ENCODE data around the gene CCNO.
A peak's percentile ranks its signal among the peaks of the same experiment; 100 is the strongest.

The CCNO gene, protein sequence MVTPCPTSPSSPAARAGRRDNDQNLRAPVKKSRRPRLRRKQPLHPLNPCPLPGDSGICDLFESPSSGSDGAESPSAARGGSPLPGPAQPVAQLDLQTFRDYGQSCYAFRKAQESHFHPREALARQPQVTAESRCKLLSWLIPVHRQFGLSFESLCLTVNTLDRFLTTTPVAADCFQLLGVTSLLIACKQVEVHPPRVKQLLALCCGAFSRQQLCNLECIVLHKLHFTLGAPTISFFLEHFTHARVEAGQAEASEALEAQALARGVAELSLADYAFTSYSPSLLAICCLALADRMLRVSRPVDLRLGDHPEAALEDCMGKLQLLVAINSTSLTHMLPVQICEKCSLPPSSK

DNA sequence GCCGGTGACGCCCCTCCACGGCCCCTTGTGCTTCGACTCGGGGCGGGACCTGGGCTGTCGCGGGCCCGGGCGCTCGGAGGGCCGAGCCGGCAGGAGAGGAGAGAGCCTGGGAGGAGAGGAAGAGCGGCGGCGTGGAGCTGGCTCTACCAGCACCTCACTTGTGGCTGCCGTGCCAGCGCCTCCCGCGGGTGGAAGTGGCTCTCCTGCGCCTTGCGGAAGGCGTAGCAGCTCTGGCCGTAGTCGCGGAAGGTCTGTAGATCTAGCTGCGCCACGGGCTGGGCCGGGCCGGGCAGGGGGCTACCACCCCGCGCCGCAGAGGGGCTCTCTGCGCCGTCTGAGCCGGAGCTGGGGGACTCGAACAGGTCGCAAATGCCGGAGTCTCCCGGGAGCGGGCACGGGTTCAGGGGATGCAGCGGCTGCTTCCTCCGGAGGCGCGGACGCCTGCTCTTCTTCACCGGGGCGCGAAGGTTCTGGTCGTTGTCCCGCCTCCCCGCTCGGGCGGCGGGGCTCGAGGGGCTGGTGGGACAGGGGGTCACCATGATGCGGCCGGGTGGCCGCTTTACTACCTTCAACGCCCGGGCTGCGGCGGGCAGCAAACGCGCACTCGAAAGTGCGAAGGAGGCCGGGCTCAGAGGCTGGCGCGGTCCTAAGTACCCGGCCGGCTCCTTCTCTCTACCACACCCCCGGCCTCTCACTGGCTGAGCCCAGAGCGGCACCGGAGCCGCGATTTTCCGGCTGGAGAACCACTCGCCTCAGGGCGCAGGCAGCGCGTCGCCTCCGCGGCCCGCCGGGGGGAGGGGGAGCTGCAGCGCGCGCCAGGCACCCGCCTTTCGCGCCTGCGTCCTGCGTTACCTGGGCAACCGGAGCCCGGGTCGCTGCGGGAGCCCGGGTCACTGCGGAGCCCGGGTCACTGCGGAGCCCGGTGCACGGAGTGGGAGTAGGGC lies at the start of gene CCNO:
Gene CCNO, minus strand, starts transcription at position 624 of the 944 bp plus-strand sequence. Its CDS starts 85 bp downstream, at position 539.
- peak; percentile 75 for DNase-seq

DNA sequence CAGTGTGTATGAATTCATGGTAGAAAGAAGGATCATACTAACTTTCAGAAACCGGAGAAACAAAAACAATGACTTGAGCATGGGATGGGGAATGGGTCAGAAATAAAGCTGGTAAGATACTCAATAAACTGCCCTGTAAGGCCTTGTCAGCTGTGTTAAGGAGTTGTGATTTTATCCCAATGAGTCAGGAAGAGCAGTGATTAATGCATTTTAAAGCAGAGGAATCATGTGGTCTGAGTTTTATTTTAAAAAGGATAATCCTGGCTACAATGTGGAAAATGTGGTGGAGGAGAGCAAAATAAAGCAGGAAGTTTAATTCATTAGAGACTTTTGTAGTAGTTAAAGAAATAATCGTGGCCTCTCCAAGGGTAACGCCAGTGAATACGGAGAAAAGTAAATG lies 45.4 kb upstream of the CCNO start:
- DNase-seq, result no peak

DNA sequence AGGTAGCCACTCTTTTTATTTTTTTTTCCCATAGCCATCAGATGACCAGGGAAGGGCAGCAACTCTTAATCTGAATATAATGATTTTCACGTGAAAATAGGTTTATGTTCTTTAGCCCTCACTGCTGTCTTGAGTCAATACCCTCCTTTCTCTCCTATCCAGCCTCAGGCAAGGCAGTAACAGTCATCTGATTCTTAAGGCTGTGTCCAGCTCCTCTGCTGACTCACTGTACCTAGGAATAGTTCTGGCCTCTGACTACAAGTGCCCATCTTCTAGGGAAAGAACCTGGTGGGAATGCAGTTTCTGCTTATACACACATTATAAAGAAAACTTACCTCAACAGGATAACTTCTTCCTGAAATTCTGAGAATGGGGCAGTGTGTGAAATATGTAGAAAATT lies 43.4 kb upstream of the CCNO start:
- no peak for DNase-seq

- DNase-seq, result no peak
These were observed 24.9 kb upstream of the CCNO start for GRCh38 chr5:55258339-55258738.

- no peak for DNase-seq
These were observed 21.4 kb upstream of the CCNO start for GRCh38 chr5:55254802-55255201.

DNA sequence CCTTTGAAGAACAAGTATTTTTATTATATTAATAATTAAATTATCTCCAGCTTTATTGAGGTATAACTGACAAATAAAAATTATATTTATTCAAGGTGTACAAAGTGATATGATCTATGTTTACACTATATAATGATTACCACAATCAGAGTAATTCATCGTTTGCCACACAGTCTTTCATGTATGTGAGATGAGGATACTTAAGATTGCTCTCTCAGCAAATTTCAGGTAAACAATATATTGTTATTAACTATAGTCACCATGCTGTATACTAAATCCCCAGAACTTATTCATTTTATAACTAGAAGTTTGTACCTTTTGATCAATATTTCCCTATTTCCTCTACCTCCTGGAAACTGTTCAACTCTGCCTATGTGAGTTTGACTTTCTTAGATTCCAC lies 16.7 kb upstream of the CCNO start:
- DNase-seq, result no peak

DNA sequence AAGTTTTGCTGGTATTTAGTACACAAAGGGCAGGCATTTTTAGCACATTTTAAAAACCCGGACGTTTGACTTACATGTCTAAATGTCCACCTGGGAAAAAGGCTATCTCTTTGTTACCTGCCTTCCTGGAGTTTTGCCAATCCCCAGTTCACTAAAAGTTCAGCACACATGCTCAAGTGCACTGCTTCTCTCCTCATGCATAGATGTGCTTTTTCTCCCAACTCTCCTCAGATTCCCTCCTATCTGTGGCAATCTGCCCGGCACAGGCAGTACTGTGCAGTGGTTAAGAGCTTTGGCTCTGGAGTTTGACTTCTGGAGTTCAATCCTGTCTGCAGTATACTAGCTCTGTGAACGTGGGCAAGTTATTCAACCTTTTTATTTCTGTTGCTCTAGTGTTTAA lies 8.3 kb upstream of the CCNO start:
- DNase-seq, result no peak

GRCh38 chr5:55236800-55237199 lies 3.4 kb upstream of the CCNO start:
- no peak for DNase-seq

DNA sequence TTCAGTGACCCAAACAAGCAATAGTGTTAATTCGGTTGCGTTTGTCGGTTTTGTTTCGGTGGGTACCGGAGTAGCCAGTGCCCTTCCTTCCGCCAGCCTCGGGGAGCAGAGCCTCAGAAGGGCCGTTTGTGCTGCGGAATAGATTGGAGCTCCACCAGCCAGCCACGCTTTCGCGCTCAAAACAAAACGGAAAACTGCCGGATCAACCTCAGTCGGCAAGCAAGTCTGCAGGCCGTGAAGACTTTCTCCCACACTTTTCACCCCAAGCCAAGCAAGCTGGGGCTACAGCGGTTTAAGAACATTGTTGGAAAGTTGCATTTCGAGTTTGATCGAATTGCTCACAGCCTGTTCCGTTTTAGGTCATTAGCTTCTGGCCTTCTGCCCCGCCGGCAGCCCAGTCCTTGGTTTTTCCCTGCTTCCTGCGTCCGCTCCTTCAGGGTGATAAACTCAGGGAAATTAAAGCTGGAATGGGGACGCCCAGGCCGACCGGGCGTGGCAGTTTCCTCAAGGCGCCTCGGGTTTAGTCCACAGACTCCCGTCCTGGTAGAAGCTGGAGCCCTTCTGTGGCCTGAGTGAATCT lies 803 bp upstream of the CCNO start:
- DNase-seq, result peak; percentile 24

DNA sequence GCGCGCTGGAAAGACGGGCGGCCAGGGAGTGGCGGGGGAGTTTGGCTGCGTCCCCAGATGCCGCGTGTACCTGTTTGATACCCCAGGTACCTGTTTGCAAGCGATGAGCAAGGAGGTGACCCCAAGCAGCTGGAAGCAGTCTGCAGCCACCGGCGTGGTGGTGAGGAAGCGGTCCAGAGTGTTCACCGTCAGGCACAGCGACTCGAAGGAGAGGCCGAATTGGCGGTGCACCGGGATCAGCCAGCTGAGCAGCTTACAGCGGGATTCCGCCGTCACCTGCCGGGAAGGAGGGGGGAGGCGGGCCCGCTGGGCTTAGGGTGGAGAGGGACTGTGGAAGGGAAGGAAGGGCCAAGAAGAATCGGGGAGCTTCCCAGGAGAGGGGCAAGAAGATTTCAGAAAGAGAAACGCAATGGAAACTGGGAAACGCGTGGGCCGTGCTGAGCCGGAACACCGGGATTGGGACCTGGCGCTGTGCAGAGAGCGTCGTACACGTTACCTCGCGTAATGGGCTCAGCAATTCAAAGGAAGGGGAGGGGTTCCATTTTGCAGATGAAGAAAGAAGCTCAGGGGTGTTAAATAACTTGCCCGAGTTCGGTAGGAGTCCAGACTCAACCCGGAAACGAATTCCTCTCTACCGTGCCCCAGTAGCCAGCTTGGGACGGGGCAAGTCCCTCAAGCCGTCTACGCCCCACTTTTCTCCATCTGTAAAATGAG lies 980 bp downstream of the CCNO start:
- peak; percentile 18 for DNase-seq

GRCh38 chr5:55231919-55232270 lies 1.5 kb downstream of the CCNO start:
- no peak for DNase-seq

DNA sequence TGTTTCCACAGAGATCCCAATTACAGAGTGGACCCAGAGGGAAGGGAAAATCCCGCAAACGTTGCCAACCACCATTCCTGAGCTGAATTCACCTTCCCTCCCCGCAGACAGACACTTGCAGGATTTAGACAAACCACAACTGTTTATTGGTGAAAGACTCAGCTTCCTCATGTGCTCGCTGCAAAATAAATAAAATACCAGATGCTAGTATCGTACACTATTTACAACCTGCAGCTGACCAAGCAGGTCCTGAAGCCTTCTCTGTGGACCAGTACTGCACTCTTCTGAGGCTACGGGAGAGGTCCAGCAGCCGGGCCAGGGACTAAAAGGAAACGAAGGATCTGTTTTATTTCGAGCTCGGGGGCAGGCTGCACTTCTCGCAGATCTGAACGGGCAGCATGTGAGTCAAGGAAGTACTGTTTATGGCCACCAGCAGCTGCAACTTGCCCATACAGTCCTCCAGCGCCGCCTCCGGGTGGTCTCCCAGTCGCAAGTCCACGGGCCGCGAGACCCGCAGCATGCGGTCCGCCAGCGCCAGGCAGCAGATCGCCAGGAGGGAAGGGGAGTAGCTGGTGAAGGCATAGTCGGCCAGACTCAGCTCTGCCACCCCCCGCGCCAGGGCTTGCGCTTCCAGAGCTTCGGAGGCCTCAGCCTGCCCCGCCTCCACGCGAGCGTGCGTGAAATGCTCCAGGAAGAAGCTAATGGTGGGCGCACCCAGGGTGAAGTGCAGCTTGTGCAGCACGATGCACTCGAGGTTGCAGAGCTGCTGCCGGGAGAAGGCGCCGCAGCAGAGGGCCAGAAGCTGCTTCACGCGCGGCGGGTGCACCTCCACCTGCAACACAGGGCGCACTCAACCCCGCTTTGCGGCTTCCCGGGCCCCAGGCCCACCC lies 2.1 kb downstream of the CCNO start:
- DNase-seq, result peak; percentile 36

DNA sequence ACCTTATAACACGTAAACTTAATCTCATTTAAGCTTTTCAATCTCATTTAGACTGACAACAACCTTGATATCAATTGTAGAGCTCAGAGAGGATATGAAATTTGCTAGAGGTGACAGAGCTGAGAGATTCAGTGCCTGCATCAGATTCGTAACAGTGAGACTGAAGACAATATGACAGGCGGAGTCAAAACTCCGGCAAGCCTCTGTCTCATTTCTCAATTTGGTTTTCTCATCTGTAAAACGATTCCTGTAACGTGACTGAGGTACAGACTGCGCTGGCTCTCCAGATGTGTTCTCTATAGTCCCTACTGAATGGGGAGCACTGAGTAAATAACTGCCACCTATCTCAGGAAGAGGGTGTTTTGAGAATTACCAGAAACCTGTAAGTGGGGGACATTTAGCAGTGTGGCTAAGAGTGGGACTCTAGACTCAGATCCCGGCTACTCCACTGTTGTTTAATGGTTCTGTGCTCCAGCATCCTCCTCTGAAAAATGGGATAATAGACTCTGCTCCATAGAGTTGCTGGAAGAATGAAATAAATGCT lies 3.2 kb downstream of the CCNO start:
- no peak for DNase-seq

- DNase-seq, result no peak
These were observed 5.6 kb downstream of the CCNO start for GRCh38 chr5:55227664-55228430.

GRCh38 chr5:55226934-55227663 lies 6.3 kb downstream of the CCNO start, which contains the start of gene MCIDAS:
MCIDAS (minus strand) TSS chr5:55227315; CDS start chr5:55227138, 177 bp downstream.
- peak; percentile 76 for DNase-seq

DNA sequence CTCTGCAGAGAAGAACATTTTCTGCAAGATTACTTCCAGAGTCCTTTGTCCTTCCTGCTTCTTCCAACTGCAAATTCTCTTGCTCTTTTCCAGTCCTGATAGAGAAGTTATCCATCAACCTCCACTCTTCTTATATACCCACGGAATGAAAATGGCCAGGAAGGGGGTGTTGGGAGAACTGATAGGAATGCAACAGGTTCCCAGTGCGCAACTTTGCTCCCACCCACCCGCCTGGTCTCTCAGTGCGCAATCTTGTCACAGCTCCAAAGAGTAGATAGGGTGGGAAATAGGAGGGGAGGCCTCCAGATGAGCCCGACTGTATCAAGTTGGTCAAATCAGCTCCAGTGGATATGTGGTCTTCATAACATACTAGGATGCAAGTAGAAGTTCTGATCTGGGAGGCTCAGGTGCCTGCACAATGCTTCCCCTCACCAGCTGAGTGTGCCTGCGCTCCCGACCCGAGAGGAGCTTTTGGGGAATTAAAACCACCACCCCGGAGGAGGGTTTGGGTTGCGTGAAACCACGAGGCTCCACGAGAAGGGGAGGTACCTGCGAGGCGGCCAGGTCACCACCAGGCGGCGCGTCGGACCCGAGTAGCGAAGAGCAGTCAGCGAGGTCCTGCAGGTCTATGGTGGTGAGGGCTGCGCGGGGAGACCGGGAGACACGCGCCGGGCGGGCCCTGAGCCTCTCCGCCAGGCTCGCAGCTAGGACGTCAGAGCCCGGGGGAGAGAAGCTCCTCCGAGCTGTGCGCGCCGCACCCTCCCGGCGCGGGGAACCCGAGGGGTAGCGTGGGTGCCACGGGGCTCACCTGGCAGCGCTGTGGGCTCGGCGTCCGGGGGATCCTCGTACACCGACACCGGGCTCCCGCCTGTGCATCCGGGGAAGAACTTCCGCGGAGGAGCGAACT lies 7.1 kb downstream of the CCNO start:
- peak; percentile 87 for DNase-seq

DNA sequence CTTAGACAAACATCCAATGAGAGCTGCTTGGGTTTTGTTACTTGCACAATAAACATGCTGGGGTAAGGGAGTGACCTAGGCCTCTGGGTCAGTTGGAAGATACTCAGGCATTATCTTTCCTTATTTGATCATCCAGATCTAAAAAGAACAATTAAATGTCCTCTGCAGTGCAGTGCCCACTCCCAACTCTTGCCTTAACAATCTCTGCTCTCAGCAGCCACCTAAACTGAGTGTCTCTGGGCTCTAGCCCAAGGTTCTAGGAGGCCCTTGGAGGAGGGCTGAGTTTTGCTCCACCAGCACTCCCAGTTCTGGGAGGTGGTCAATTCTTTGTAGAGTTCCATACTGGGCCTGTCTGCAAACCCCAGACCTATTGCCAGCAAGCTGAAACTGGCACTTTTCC lies 8.1 kb downstream of the CCNO start:
- no peak for DNase-seq

GRCh38 chr5:55223812-55224240 lies 9.6 kb downstream of the CCNO start:
- DNase-seq, result no peak

All from activated CD4-positive, alpha-beta T cell treated with anti-CD3 and anti-CD28 coated beads for 48 hours (primary cell).